ENCODE results near the gene ITGA1.
"Not testable (repeated sequence)": the region's sequence is repeated elsewhere in the genome, so short reads cannot be mapped to it uniquely, and the experiment has no call there.

Gene ITGA1

DNA sequence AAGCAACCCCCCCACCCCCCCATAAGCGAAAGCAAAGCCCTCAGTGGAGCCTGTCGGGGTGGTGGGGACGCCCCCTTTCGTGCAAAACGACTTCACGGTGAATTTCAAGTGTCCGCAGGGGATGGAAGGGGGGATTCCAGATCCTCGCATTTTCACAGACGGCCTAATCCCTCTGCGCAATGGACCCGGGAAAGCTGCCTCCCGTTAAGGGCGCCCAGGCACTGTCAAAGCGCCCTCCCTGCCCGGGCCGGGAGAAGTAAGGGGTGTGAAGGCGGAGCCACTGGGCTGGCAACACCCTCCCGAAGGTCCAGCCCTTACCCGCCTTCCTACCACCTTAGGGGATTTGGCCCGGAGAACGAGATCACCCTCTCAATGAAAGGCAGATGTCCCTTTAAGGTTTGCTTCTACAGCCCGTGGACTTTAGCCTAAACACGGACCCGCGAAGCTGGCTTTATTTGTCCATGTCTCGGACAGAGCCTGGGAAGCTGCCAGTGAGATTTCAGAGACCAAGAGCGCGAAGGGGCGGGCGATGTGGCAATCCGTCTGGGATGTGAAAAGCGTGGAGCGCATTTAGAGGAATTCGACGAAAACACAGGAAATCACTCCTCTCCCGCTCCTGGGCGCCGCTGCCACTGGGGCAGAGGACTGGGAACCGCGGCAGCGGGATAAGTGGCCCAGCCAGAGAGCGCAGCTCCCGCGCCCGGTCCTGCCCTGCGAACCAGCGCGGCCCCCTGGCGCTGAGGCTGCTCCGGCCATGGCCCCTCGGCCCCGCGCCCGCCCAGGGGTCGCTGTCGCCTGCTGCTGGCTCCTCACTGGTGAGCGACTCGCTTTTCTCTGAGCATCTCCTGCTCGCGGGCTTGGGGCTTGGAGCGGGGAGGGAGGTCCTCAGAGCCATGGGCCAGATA is at the start of gene ITGA1, which contains the start of gene PELO:
TSS of gene ITGA1 (plus strand) at position 317 of the 905 bp plus-strand sequence. CDS start at position 755, 438 bp downstream.
TSS of gene PELO (plus strand) at position 317 of the 905 bp plus-strand sequence. CDS start 12,479 bp downstream, outside the sequence.
- DNase-seq (ENCODE audit: extremely low spot score, insufficient read length, low read depth) (no peak), FAIRE-seq (peak; percentile 86)

DNA sequence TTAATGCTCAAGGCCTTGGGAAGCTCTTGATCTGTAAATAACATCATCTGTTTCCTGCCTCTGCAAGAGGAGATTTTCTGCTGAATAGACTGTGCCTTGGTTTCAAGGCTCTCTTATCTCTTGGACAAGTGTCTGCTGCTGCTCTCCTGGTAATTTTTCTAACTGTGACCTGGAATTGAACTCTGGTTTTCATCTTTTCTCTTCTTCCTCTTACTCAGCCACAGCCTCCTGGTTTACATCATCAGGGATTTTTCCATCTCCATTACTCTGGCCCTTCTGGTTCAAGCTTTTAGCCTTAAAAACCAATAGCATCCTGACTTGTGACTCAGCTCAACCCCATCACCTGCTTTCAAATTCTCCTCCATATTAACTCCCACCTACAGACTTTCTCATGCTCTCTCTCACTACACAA is 49.6 kb upstream of the ITGA1 start:
- no peak for DNase-seq (ENCODE audit: extremely low spot score, insufficient read length, low read depth)
- FAIRE-seq: peak; percentile 71

DNA sequence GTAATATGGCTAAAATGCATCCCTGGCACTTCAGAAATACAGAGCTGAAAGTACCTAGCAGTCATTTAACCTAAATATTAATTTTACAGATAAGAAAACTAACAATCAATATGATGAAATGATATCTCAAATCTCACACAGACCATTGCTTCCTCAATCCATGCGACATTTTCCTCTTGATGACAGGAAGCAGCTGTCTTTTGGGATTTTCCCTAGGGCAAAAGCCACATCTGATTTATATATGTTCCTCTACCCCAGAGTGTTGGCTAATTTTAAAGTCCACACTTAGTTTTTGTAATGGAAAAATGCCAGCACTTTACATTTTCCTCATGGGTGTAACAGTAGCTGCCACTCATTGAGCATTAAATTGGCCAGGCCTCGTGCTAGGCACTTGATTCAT is 47.7 kb upstream of the ITGA1 start:
- FAIRE-seq (no peak), DNase-seq (ENCODE audit: extremely low spot score, insufficient read length, low read depth) (no peak)

DNA sequence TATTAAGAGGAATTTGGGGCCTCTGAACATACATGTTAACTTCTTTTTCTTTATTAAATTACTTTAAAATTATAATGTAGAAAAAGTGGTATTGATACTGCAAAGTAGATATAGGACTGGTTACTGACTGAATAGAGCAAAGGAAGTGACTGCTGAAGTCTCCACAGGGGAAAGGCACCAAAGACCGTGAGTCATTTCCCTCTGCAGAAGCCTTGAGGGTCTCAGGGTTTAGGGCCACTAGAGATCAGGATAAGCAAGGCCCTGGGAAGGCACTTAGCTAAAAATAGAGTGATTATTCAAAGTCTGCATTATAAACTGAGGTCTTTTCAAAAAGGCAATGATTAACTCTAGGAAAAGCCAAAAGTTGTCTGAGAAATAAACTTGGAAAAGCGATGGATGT is 44.7 kb upstream of the ITGA1 start:
- DNase-seq (ENCODE audit: extremely low spot score, insufficient read length, low read depth) (no peak), FAIRE-seq (no peak)

DNA sequence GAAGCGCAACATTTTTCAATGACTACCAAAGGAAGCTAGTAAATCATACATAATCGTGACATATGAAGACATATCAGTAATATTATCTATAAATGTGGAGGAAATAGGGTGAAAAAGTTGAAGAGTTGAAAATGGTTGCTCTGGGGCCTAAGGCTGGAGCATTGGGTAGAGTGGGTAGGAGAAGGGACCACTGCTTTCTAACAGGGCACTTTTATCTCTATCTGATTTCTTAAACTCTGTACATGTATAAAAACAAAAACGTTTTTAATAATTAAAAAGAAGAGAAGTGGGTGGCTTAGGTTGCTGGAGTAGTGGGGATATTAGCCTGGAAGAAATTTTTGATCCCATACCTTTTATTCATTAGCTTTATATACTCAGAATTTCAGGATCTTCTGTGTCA is 44.2 kb upstream of the ITGA1 start:
- DNase-seq (ENCODE audit: extremely low spot score, insufficient read length, low read depth) (no peak), FAIRE-seq (no peak)

DNA sequence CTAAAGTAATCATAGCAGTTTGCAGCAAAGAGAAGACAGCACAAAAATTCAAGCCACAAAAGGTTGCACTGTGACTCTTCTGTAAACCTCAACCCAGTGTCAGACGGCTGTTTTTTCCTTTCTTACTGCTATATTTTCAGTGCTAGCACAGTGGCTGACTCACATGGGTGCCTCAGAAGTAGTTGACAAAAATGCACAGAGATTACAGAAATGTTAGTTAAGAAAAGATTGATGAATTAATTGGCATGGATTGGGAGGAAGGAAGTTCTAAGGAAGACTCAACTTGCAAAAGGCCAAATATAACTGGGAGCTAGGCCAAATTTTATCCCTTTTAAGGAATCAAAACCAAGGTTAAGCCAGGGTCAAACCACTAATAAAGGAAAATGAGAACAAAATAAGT is 43.7 kb upstream of the ITGA1 start:
- FAIRE-seq: peak; percentile 66
- no peak for DNase-seq (ENCODE audit: extremely low spot score, insufficient read length, low read depth)

DNA sequence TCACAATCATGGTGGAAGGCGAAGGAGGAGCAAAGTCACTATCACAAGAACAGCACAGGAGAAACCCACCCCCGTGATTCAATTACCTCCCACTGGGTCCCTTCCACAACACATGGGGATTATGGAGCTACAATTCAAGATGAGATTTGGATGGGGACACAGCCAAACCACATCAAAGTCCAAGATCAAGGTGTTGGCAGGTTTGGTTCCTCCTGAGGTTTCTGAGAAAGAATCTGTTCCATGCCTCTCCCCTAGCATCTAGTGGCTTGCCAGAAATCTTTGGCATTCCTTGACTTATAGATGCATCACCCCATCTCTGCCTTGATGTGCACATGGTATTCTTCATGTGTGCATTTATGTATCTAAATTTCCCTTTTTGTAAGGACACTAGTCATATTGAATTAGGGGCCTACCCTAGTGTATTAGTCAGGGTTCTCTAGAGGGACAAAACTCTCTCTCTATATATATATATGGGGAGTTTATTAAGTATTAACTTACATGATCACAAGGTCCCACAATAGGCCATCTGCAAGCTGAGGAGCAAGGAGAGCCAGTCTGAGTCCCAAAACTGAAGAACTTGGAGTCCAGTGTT is 42.8 kb upstream of the ITGA1 start:
- not testable (repeated sequence) for FAIRE-seq; DNase-seq (ENCODE audit: extremely low spot score, insufficient read length, low read depth)

DNA sequence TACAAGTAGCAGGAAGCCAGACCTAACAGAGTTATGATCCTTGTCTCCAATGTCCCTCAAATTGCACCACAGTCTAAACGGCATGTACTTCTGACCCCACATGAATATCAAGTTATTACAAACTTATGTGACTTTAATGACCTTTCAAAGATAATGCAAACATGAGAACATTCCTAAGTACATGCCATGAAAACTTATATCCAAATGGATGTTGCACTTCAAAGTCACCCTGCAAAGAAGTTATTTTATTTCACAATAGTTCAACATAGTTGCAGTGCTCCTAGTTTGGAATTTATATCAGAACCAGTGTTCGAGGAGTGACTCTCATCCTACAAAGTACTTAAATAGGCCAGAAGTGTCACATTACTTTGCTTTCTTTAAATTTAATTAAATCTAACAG is 41.2 kb upstream of the ITGA1 start:
- DNase-seq (ENCODE audit: extremely low spot score, insufficient read length, low read depth) (no peak), FAIRE-seq (no peak)

DNA sequence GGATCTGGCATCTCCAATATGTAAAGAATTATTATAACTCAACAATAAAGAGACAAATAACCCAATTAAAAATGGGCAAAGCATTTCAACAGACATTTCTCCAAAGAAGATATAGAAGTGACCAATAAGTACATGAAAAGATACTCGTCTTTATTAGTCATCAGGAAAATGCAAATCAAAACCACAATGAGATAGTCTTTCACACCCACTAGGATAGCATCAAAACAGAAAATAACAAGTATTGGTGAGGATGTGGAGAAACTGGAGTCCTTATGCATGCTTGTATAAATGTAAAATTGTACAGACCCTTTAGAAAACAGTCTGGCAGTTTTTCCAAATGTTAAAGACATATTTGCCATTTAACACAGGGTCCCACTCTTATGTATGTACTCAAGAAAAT is 39.1 kb upstream of the ITGA1 start:
- no peak for DNase-seq (ENCODE audit: extremely low spot score, insufficient read length, low read depth)
- FAIRE-seq: peak; percentile 35

DNA sequence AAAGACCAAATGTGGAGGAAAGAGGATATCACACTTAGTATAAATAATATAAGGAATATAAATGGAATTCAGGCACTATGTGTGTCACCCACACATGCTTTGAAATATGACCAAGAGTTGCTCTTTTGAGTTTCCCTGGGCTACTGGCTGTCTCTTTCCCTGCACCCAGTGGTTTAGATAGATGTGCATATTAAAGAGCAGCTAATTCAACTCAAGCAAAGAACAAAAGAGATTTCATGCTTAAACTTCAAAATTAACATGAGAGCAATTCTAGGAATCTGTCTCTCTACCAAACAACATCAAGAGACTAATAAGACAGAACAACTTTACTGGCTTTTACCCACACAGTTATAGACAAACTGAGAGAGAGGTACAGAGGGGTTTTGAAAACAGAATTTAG is 38.0 kb upstream of the ITGA1 start:
- FAIRE-seq: no peak
- DNase-seq (ENCODE audit: extremely low spot score, insufficient read length, low read depth): no peak

DNA sequence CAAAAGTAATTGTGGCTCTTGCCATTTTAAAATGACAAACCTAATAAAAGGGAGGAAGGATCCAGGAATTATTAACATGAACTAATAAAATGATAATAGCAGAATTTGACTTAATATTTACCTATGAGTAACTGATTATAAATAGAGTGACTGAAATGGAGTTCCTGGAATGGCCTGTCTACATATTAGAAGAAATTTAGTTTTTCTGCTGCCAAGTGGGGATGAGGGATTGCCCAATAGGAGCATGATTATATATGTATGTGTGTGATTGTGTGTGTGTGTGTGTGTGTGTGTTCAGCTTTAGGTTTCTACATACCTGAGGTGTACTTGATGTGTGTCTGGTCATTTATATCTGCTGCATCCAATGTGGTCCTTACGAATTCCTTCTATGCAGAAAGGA is 36.6 kb upstream of the ITGA1 start:
- FAIRE-seq: no peak
- DNase-seq (ENCODE audit: extremely low spot score, insufficient read length, low read depth): no peak

DNA sequence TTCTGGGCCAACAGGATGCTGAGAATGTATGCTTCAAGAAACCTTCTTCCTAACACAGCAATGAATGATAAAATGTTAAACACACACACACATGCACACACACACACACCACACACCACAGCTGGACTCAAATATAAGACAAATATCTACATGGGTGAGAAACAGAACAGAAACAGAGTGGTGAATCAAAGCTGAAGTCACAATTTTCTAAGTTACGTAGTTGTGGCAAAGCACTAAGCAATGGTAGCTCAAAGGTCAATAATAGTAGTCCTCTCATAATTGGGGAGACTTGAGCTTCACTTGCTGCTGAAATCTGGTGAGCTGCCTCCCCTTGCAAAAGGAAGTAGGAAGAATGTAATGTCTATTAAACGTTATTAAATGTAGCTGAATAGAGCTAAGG is 33.7 kb upstream of the ITGA1 start:
- DNase-seq (ENCODE audit: extremely low spot score, insufficient read length, low read depth): no peak
- no peak for FAIRE-seq

DNA sequence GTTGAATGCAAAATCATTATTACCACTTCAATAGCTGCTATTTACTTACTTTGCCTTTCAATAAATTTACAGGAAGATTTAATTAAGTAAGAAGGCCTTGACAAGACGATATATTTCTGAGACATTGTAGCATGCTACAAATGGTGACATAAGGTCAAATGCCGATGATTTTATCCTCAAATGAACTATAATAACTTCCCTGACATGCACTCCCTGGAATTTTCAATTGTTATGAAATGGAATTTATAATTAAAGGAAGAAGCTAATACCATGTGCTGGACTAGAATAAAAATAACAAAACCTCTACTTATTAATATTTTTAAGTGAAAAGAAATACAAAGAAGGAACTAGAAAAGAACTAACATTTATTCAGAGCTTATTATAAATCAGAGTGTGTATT is 30.2 kb upstream of the ITGA1 start:
- no peak for FAIRE-seq

DNA sequence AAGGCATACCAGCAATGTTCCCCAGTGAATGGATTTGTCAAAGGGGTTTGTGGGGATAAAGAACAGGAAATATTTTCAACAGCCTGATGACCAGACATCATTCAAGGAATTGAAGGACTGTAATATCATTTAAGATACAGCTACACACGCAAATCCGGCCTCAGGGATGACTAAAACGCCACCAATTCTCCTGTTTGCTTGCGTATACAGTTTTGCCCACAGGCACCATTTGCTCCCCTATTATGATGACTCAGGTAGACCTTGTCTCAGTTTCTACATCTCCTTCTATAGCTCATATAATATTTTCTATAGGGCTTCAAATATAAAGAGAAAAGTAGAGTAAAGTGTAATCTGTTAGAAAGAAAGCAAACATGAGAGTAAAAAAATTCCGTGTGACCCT is 29.7 kb upstream of the ITGA1 start:
- no peak for DNase-seq (ENCODE audit: extremely low spot score, insufficient read length, low read depth)
- FAIRE-seq: no peak

More for the DNA sequence above, 30.2 kb upstream of the ITGA1 start:
- DNase-seq (ENCODE audit: extremely low spot score, insufficient read length, low read depth): no peak

DNA sequence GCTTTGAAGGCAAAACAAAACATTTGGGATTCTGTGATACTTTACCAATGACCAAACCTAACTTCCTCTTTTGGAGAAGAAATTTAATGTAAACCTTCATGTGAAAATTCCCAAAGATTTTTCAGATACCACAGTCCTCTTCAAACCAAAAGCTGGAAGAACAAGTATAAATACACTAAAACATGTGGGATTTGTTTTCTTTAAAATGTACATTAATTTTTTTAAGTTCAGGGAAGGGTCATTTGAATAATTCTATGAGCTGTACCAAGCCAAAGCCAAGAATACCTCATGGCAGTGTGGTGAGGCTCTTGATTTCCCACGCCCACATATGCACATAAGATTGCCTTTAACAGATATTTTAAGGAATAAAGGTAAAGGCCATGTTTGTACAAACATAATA is 28.4 kb upstream of the ITGA1 start:
- DNase-seq (ENCODE audit: extremely low spot score, insufficient read length, low read depth): no peak
- FAIRE-seq: no peak

DNA sequence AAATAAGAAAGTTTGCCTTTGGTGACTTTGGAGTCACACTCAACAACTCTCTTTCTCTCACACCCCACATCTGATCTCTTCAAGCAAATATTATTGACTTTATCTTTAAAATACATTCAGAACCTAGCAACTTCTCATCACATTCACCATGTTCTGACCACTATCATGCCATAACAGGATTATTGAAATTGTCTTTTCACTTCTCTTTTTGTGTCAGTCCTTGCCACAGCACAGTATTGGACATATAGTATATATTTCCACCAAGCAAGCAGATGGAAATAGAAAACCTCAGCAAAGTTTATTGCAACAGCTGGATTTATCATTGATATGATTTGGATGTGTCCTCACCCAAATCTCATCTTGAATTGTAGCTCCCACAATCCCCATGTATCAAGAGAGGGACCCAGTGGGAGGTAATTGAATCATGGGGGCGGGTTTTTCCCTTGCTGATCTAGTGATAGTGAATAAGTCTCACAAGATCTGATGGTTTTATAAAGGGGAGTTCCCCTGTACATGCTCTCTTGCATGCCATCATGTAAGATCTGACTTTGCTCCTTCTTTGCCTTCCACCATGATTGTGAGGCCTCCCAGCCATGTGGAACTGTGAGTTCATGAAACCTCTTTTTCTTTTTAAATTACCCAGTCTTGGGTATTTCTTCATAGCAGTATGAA is 26.9 kb upstream of the ITGA1 start:
- FAIRE-seq (peak; percentile 69), DNase-seq (ENCODE audit: extremely low spot score, insufficient read length, low read depth) (no peak)

DNA sequence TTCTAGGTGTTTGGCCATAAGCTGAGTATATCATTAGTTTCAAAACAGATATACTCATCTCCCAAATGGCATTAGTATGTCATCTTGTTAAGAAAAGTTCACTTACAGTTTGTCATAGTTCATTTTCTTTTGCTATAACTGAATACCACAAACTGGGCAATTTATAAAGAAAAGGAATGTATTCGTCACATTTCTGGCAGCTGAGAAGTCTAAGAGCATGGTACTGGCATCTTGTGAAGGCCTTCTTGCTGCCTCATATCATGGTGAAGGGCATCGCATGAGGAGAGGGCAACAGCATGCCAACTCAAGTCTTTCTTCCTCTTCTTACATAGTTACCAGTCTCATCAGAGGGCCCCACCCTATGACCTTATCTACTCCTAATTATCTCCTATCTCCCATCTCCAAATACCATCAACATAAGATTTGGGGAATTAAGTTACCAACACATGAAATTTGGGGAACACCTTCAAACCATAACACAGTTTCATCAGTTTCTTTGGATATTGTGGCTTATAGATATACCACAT is 20.4 kb upstream of the ITGA1 start:
- FAIRE-seq (peak; percentile 24), DNase-seq (ENCODE audit: extremely low spot score, insufficient read length, low read depth) (no peak)

DNA sequence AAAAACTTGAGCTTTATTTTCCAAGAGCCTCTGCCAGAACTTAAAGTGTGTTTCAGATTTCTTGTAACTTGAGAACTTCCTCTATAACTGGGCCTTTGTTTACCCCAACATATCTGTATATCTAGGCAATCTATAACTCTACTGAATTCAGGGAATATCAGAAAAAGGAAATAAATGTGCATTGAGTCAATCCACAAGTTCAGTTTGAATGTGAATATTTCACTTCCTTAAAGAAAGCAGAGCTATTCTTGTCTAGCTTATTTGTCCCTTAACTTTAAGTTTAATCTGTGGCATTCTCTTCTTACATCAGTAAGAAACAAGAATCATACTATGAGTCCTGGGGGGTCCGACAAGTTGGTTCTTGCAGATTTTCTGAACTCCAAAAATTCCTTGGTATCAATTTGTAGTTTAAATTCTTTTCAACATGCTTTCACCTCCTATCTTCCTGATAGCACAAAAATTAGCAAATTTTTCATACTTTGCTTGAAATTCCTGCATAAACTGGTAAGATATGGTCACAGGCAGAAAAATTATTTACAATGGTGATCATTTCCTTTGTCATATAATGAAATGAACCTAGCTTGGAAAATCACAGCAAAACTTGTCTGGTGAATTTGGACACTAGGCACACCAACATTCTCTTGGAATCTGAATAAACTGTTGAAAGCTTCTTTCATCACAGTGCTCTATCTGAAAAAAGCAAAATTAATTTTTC is 19.8 kb upstream of the ITGA1 start:
- DNase-seq (ENCODE audit: extremely low spot score, insufficient read length, low read depth) (no peak), FAIRE-seq (peak; percentile 80)

DNA sequence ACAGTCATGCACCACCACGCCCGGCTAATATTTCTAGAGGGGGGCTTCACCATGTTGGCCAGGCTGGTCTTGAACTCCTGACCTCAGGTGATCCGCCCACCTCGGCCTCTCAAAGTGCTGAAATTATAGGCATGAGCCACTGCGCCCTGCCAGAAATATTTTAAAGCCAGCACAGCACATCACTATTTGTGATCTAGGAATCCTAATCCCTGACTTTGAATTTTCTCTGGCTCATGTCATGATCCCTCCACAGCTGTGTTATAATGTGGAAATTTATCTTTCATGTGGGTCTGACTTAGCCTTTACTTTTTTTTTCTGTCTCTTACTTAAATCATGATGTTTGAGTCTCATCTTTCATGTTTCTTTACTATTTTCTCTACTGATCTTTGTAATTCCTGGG is 18.7 kb upstream of the ITGA1 start:
- DNase-seq (ENCODE audit: extremely low spot score, insufficient read length, low read depth) (no peak), FAIRE-seq (no peak)
